Measurements from ENCODE around the gene KAZN.

The KAZN gene

GRCh38 chr1:14626869-14627607 lies 28.6 kb downstream of the KAZN start:
- Histone ChIP-seq H3K27ac (no peak overlapping the region), H3K27me3 (no peaks in the 10 kb centered on the region), H3K4me3 (ENCODE audit: low read depth in 1 of 2, low read length in 1 of 2) (no peak overlapping the region), H3K36me3 (no peaks in the 10 kb centered on the region), H3K4me1 (ENCODE audit: control insufficient read depth in 1 of 2, insufficient read depth in 1 of 2, low read depth in 1 of 2, low read length in 1 of 2) (no peaks in the 10 kb centered on the region), H3K9me3 (no peaks in the 10 kb centered on the region)
- no peak for TF ChIP-seq CTCF (IDR thresholded peaks at IDR 0.05)

GRCh38 chr1:14627608-14628489 lies 29.4 kb downstream of the KAZN start:
- H3K27ac ChIP-seq, result no peak overlapping the region
- no peaks in the 10 kb centered on the region for H3K27me3 ChIP-seq
- no peaks in the 10 kb centered on the region for H3K4me1 ChIP-seq (ENCODE audit: control insufficient read depth in 1 of 2, insufficient read depth in 1 of 2, low read depth in 1 of 2, low read length in 1 of 2)
- H3K36me3 ChIP-seq, result no peaks in the 10 kb centered on the region
- TF ChIP-seq CTCF (IDR thresholded peaks at IDR 0.05), result no peak
- H3K9me3 ChIP-seq, result no peaks in the 10 kb centered on the region
- H3K4me3 ChIP-seq (ENCODE audit: low read depth in 1 of 2, low read length in 1 of 2), result no peak overlapping the region

- H3K36me3 ChIP-seq, result no peaks in the 10 kb centered on the region
- H3K27me3 ChIP-seq, result no peaks in the 10 kb centered on the region
- H3K27ac ChIP-seq, result no peak overlapping the region
- no peak for TF ChIP-seq CTCF (IDR thresholded peaks at IDR 0.05)
- H3K4me1 ChIP-seq (ENCODE audit: control insufficient read depth in 1 of 2, insufficient read depth in 1 of 2, low read depth in 1 of 2, low read length in 1 of 2), result no peaks in the 10 kb centered on the region
- no peak overlapping the region for H3K4me3 ChIP-seq (ENCODE audit: low read depth in 1 of 2, low read length in 1 of 2)
- H3K9me3 ChIP-seq, result no peaks in the 10 kb centered on the region
Observed at GRCh38 chr1:14629363-14630014, 31.0 kb downstream of the KAZN start.

- no peak for TF ChIP-seq CTCF (IDR thresholded peaks at IDR 0.05)
- no peaks in the 10 kb centered on the region for H3K36me3 ChIP-seq
- H3K9me3 ChIP-seq, result no peaks in the 10 kb centered on the region
- no peak overlapping the region for H3K4me3 ChIP-seq (ENCODE audit: low read depth in 1 of 2, low read length in 1 of 2)
- no peaks in the 10 kb centered on the region for H3K4me1 ChIP-seq (ENCODE audit: control insufficient read depth in 1 of 2, insufficient read depth in 1 of 2, low read depth in 1 of 2, low read length in 1 of 2)
- no peak overlapping the region for H3K27ac ChIP-seq
- H3K27me3 ChIP-seq, result no peaks in the 10 kb centered on the region
Observed at GRCh38 chr1:14630986-14631385, 32.5 kb downstream of the KAZN start.

- H3K9me3 ChIP-seq, result no peaks in the 10 kb centered on the region
- H3K36me3 ChIP-seq, result no peaks in the 10 kb centered on the region
- H3K27me3 ChIP-seq, result no peaks in the 10 kb centered on the region
- H3K4me1 ChIP-seq (ENCODE audit: control insufficient read depth in 1 of 2, insufficient read depth in 1 of 2, low read depth in 1 of 2, low read length in 1 of 2), result no peaks in the 10 kb centered on the region
- no peak overlapping the region for H3K4me3 ChIP-seq (ENCODE audit: low read depth in 1 of 2, low read length in 1 of 2)
- no peak overlapping the region for H3K27ac ChIP-seq
- no peak for TF ChIP-seq CTCF (IDR thresholded peaks at IDR 0.05)
Observed at GRCh38 chr1:14631421-14631820, 32.9 kb downstream of the KAZN start.
